ENCODE measurements around the gene DTYMK.

The DTYMK gene

GRCh38 chr2:241645915-241646645, 40.5 kb downstream of the DTYMK start:
- DNase-seq: no peak

- no peak for DNase-seq
These were observed 41.3 kb downstream of the DTYMK start for GRCh38 chr2:241645056-241645914.

- no peak for DNase-seq
These were observed 45.0 kb downstream of the DTYMK start for GRCh38 chr2:241641631-241642030.

GRCh38 chr2:241640165-241640795, 46.3 kb downstream of the DTYMK start:
- DNase-seq: no peak

GRCh38 chr2:241639385-241639784, 47.2 kb downstream of the DTYMK start:
- DNase-seq: no peak

GRCh38 chr2:241638940-241639339, 47.7 kb downstream of the DTYMK start:
- DNase-seq: no peak

- no peak for DNase-seq
These were observed 48.6 kb downstream of the DTYMK start for GRCh38 chr2:241637795-241638660.

- DNase-seq: peak; percentile 22
These were observed 49.4 kb downstream of the DTYMK start, which contains the start of the genes ATG4B and THAP4 for GRCh38 chr2:241637018-241637794. Gene ATG4B, plus strand, starts transcription at chr2:241637693. Its CDS starts 22 bp downstream, at chr2:241637715. Gene THAP4, minus strand, starts transcription at chr2:241637158. Its CDS starts 141 bp downstream, at chr2:241637017.

- no peak for DNase-seq
These were observed 50.2 kb downstream of the DTYMK start for GRCh38 chr2:241636182-241637017.

GRCh38 chr2:241635756-241636155, 50.9 kb downstream of the DTYMK start:
- DNase-seq: no peak

- DNase-seq: no peak
These were observed 53.1 kb downstream of the DTYMK start for GRCh38 chr2:241633561-241633960.

- DNase-seq: no peak
These were observed 53.9 kb downstream of the DTYMK start for GRCh38 chr2:241632478-241633325.

- no peak for DNase-seq
These were observed 56.7 kb downstream of the DTYMK start for GRCh38 chr2:241629762-241630435.

GRCh38 chr2:241627675-241628074, 58.9 kb downstream of the DTYMK start:
- DNase-seq: no peak

All from NCI-H2081 treated with DMSO at 0.1 percent for 48 hours (cell line).